Body of pancreas (tissue), 4 donors: ENCODE results near the gene CETN1.

Source experiments
- CTCF ChIP-seq, 7 experiments: fragments of 450-650 bp in 4 of 7; fragments of 200-600 bp in 3 of 7; sonication (generic) in 3 of 7; IDR thresholded peaks; one replicate each; pipeline ENCODE4 v1.5.1; 2016 to 2019; ENCODE audit warnings: antibody characterized with exemption in 7 of 7
- POLR2A ChIP-seq, 3 donors: fragments of 450-650 bp; IDR thresholded peaks; one replicate each; pipeline ENCODE4 v1.6.1; 2016; ENCODE audit warnings: antibody characterized with exemption in 3 of 3, mild to moderate bottlenecking in 2 of 3

GRCh38 chr18:622289-622688, 42.1 kb downstream of the CETN1 start:
- TF ChIP-seq CTCF (IDR thresholded peaks at IDR 0.05): no peak
- TF ChIP-seq POLR2A (IDR thresholded peaks at IDR 0.05): no peak
